Adrenal gland (tissue), 12 donors: Measurements from ENCODE around the gene PLIN3. TPM values are rescaled to one million over a fixed set of nuclear protein-coding genes. Genes with fewer than 3 reads are reported as not detected.
"Not testable (repeated sequence)": the region's sequence is repeated elsewhere in the genome, so short reads cannot be mapped to it uniquely, and the experiment has no call there.

ENCODE experiments used
- DNase-seq, 7 donors: peaks; one replicate each; pipeline ENCODE4 v3.0.0-alpha.2; 2019 to 2020
- H3K27ac ChIP-seq, 5 donors: fragments of 200-600 bp; sonication (generic) in 4 of 5; 1 replicate in 3 of 5; 2 replicates in 2 of 5; pipeline versions ENCODE4 v1.5.1 to v1.8.0; 2016 to 2020; ENCODE audit warnings: mild to moderate bottlenecking in 1 of 5
- H3K27me3 ChIP-seq: fragments of 200-600 bp; 2 replicates; pipeline ENCODE4 v1.8.0; 2021
- H3K36me3 ChIP-seq, 2 donors: fragments of 200-600 bp; replicated peaks in 1 of 2; 1 replicate in 1 of 2; 2 replicates in 1 of 2; pipeline versions ENCODE4 v1.5.1 to v1.8.0; 2018 to 2022
- H3K4me1 ChIP-seq, 2 donors: fragments of 200-600 bp; replicated peaks in 1 of 2; 1 replicate in 1 of 2; 2 replicates in 1 of 2; pipeline versions ENCODE4 v1.5.1 to v1.8.0; 2018 to 2021
- H3K4me3 ChIP-seq, 4 donors: fragments of 200-600 bp; sonication (generic) in 3 of 4; one replicate each; pipeline ENCODE4 v1.5.1; 2016 to 2018
- H3K9me3 ChIP-seq, 3 donors: fragments of 200-600 bp; sonication (generic) in 1 of 3; replicated peaks in 1 of 3; 1 replicate in 2 of 3; 2 replicates in 1 of 3; pipeline versions ENCODE4 v1.5.1 to v1.8.0; 2016 to 2021
- CTCF ChIP-seq, 6 experiments: fragments of 450-650 bp in 4 of 6; fragments of 200-600 bp in 2 of 6; sonication (generic) in 1 of 6; IDR thresholded peaks; 1 replicate in 5 of 6; 2 replicates in 1 of 6; pipeline versions ENCODE4 v1.5.1 to v1.8.0; 2016 to 2021; ENCODE audit warnings: antibody characterized with exemption in 6 of 6, mild to moderate bottlenecking in 2 of 6, moderate library complexity in 1 of 6
- POLR2A ChIP-seq, 2 donors: fragments of 450-650 bp; IDR thresholded peaks; one replicate each; pipeline ENCODE4 v1.6.1; 2017; ENCODE audit warnings: antibody characterized with exemption in 2 of 2, mild to moderate bottlenecking in 2 of 2, moderate library complexity in 1 of 2
- WGBS, 4 donors: extraction: QIAGEN DNeasy Blood & Tissue Kit in 2 of 4; methylation state at CpG; one replicate each; pipeline versions ENCODE4 v1.1.5 to v1.1.7; 2013 to 2017; 5-methylcytosine and 5-hydroxymethylcytosine counted together
- intact Hi-C, 2 donors: fragments of 100-400 bp; cut with DNase I; formaldehyde crosslinking; loops; one replicate each; pipeline versions ENCODE4 v1.14.1 to v1.15.0; 2022 to 2023
- polyA plus RNA-seq, 3 donors: library from polyadenylated mRNA; stranded (reverse); fragments of 200-250 nt in 2 of 3; fragments of 350-450 nt in 1 of 3; fragmentation: Illumina TruSeq in 1 of 3; extraction: RNeasy Lipid Tissue Mini Kit (QIAGEN cat#74804) in 1 of 3; gene quantifications; one replicate each; pipeline ENCODE4 v1.2.3, GENCODE V29; 2013 to 2014
- total RNA-seq, 9 donors: library from RNA; depleted of rRNA in 4 of 9; stranded (reverse); fragments of >200 nt in 4 of 9; fragments of 120-200 nt in 1 of 9; fragmentation: NEBNext Ultra II Directional in 1 of 9; extraction: Animal tissue kit (Norgen Biotek cat#: 25700) in 1 of 9; gene quantifications; one replicate each; pipeline versions ENCODE4 v1.1.0 to v1.2.4, GENCODE V29; 2013 to 2023
- donor health status: healthy with polysubstance abuse.
- donor health status: Bipolar disorder and iron deficiency.
- donor health status: DM: yes; HTN: yes; CAD: no.
- donor health status: DM: no; HTN: no; CAD: no.
- donor health status: DM: no; HTN: no; CAD: no.
- donor health status: DM: yes; HTN: yes; CAD: no.

PLIN3 gene
- total and polyA plus RNA-seq, 12 donors: 21.3 to 181 (median 103) TPM

- H3K9me3 ChIP-seq: no peaks in the 10 kb centered on the region
- H3K4me3 ChIP-seq: no peak overlapping the region
- no peak for DNase-seq
- H3K36me3 ChIP-seq: no peaks in the 10 kb centered on the region
- intact Hi-C loops: no loop called here
- 80 to 88% (median 82%) methylated on average over 15 to 22 of the region's 22 CpGs for WGBS, 4 donors
- H3K4me1 ChIP-seq: no peaks in the 10 kb centered on the region
- no peaks in the 10 kb centered on the region for H3K27me3 ChIP-seq
- TF ChIP-seq CTCF (IDR thresholded peaks at IDR 0.05) (no peak), POLR2A (IDR thresholded peaks at IDR 0.05) (no peak)
- no peak overlapping the region for H3K27ac ChIP-seq
Measured at GRCh38 chr19:4891066-4891465, 23.6 kb upstream of the PLIN3 start.

GRCh38 chr19:4889034-4889815 lies 21.8 kb upstream of the PLIN3 start:
- Histone ChIP-seq H3K9me3 (no peaks in the 10 kb centered on the region), H3K27me3 (no peaks in the 10 kb centered on the region), H3K36me3 (no peaks in the 10 kb centered on the region), H3K27ac (no peak overlapping the region), H3K4me1 (no peaks in the 10 kb centered on the region), H3K4me3 (no peak overlapping the region)
- WGBS, 4 donors: 79 to 86% (median 83%) methylated on average over 14 of the region's 14 CpGs
- DNase-seq: no peak
- intact Hi-C loops: no loop called here
- TF ChIP-seq POLR2A (IDR thresholded peaks at IDR 0.05) (no peak), CTCF (IDR thresholded peaks at IDR 0.05) (no peak)

GRCh38 chr19:4887803-4888202 lies 20.3 kb upstream of the PLIN3 start:
- H3K27ac ChIP-seq, H3K9me3 ChIP-seq, intact Hi-C loops, H3K27me3 ChIP-seq, H3K36me3 ChIP-seq, H3K4me3 ChIP-seq, H3K4me1 ChIP-seq, DNase-seq: not testable (repeated sequence)
- 92 to 97% (median 95%) methylated on average over 4 of the region's 6 CpGs; no CpG with 5 or more reads in 1 of the 4 donors for WGBS, 4 donors

GRCh38 chr19:4884993-4885392 lies 17.5 kb upstream of the PLIN3 start:
- DNase-seq, H3K36me3 ChIP-seq, intact Hi-C loops, H3K9me3 ChIP-seq, H3K27ac ChIP-seq, H3K27me3 ChIP-seq, H3K4me3 ChIP-seq, H3K4me1 ChIP-seq: not testable (repeated sequence)
- WGBS, 4 donors: 50 to 98% (median 89%) methylated on average over 2 to 5 of the region's 6 CpGs

GRCh38 chr19:4882874-4883273 lies 15.4 kb upstream of the PLIN3 start:
- H3K4me1 ChIP-seq, H3K4me3 ChIP-seq, H3K36me3 ChIP-seq, intact Hi-C loops, H3K27me3 ChIP-seq, DNase-seq, H3K9me3 ChIP-seq, H3K27ac ChIP-seq: not testable (repeated sequence)
- WGBS, 4 donors: 69 to 82% (median 71%) methylated on average over 6 of the region's 6 CpGs

- Histone ChIP-seq H3K27ac (no peak overlapping the region), H3K4me1 (no peaks in the 10 kb centered on the region), H3K36me3 (no peaks in the 10 kb centered on the region), H3K4me3 (no peak overlapping the region), H3K9me3 (no peaks in the 10 kb centered on the region), H3K27me3 (no peaks in the 10 kb centered on the region)
- TF ChIP-seq POLR2A (IDR thresholded peaks at IDR 0.05) (no peak), CTCF (IDR thresholded peaks at IDR 0.05) (no peak)
- WGBS, 4 donors: 82 to 95% (median 89%) methylated on average over 11 of the region's 11 CpGs
- DNase-seq: no peak
- intact Hi-C loops: no loop called here
Measured at GRCh38 chr19:4879041-4879440, 11.6 kb upstream of the PLIN3 start.
